ENCODE measurements around the gene PA2G4. TPM values are rescaled to one million over a fixed set of nuclear protein-coding genes. Genes with fewer than 3 reads are reported as not detected.

Gene PA2G4
- polyA plus RNA-seq, 2 of the 4 experiments (the other 2 are of a cell fraction), result 415 to 717 TPM

GRCh38 chr12:56151672-56152131 lies 47.3 kb downstream of the PA2G4 start:
- Histone ChIP-seq H3K27ac (peak overlapping the region; percentile 92 to 93), H3K9me3 (no peaks in the 10 kb centered on the region), H3K4me3 (peak overlapping the region; percentile 53), H3K4me1 (peaks cover 13% of the 10 kb centered on the region; the same call in 2 of the 3 replicates), H3K4me2 (peak overlapping the region; percentile 82)
- WGBS (ENCODE audit: missing lambda C conversion rate), result 3% methylated on average over 11 of the region's 12 CpGs
- FAIRE-seq (no peak), ATAC-seq (peak; percentile 87 to 90), DNase-seq (ENCODE audit: low read depth in 1 of 2, low spot score in 1 of 2) (peak; percentile 80 to 94)
- POLR2A ChIA-PET, result interaction anchor here (0.8 to 1.4 kb wide), 7 partner anchors 10 to 178 kb away, joined by 3 to 19 read pairs (median 4); partner anchors contain the start of genes ESYT1, PA2G4, RAB5B and SMARCC2
- no peak for TF ChIP-seq REST (IDR thresholded peaks at IDR 0.05)
- TF ChIP-seq FOSB (CRISPR knock-in tag; IDR thresholded peaks at IDR 0.05), result 0 out of 2 replicates have a peak, but pooled peaks have one; percentile 27
- peak; percentile 43; the same call in 1 of the 2 replicates for TF ChIP-seq MAX (IDR thresholded peaks at IDR 0.05)
- no peak for TF ChIP-seq TFCP2L1 (CRISPR knock-in tag; IDR thresholded peaks at IDR 0.05)
- TF ChIP-seq POLR2A (IDR thresholded peaks at IDR 0.05; ENCODE audit: low read length), result 0 out of 2 replicates have a peak, but pooled peaks have one; percentile 19
- CTCF ChIA-PET, result interaction anchor here (0.7 to 5.3 kb wide), 9 partner anchors 9 to 38 kb away, joined by 3 to 27 read pairs (median 5); partner anchors contain the start of genes ESYT1, SMARCC2 and ZC3H10

- H3K4me2 ChIP-seq, result peak within 1 kb of the TSS; percentile 82
- WGBS (ENCODE audit: missing lambda C conversion rate), result under 1% methylated on average over 35 of the region's 37 CpGs
- H3K27ac ChIP-seq, result peak within 1 kb of the TSS; percentile 92 to 93
- ATAC-seq, result peak; percentile 89 to 93
- no peak for FAIRE-seq
- H3K4me3 ChIP-seq, result peak within 1 kb of the TSS; percentile 53
- no peaks in the 10 kb centered on the region for H3K9me3 ChIP-seq
- H3K4me1 ChIP-seq, result peaks cover 19% of the 10 kb centered on the region; the same call in 2 of the 3 replicates
- CTCF ChIA-PET, result interaction anchor here (0.6 to 5.3 kb wide), 10 partner anchors 9 to 340 kb away, joined by 3 to 27 read pairs (median 5); partner anchors contain the start of genes ESYT1, SMARCC2 and ZC3H10
- POLR2A ChIA-PET, result interaction anchor here (0.8 to 1.4 kb wide), 7 partner anchors 9 to 178 kb away, joined by 3 to 19 read pairs (median 4); partner anchors contain the start of genes ESYT1, PA2G4, RAB5B and SMARCC2
- DNase-seq (ENCODE audit: low read depth in 1 of 2, low spot score in 1 of 2), result peak; percentile 94
- TF ChIP-seq MAFK (IDR thresholded peaks at IDR 0.05; ENCODE audit: partially characterized antibody) (no peak), GATA3 (IDR thresholded peaks at IDR 0.05; ENCODE audit: borderline replicate concordance) (no peak), PHF8 (IDR thresholded peaks at IDR 0.05; ENCODE audit: borderline replicate concordance, low read depth) (peak; percentile 78; the same call in 1 of the 2 replicates), FOSB (CRISPR knock-in tag; IDR thresholded peaks at IDR 0.05) (0 out of 2 replicates have a peak, but pooled peaks have one; percentile 4), RFX5 (IDR thresholded peaks at IDR 0.05) (no peak), CEBPB (IDR thresholded peaks at IDR 0.05) (no peak), POLR2AphosphoS2 (conservative IDR thresholded peaks at IDR 0.05; ENCODE audit: low read length) (no peak), MAX (IDR thresholded peaks at IDR 0.05) (peak; percentile 42), NR3C1 (IDR thresholded peaks at IDR 0.05) (no peak), HOXA7 (CRISPR knock-in tag; IDR thresholded peaks at IDR 0.05) (0 out of 2 replicates have a peak, but pooled peaks have one; percentile 28), JUN (IDR thresholded peaks at IDR 0.05) (peak; percentile 84 to 87), USF2 (IDR thresholded peaks at IDR 0.05) (no peak), RARB (CRISPR knock-in tag; IDR thresholded peaks at IDR 0.05) (no peak), JUNB (IDR thresholded peaks at IDR 0.05) (no peak), NPAS2 (CRISPR knock-in tag; IDR thresholded peaks at IDR 0.05; ENCODE audit: borderline replicate concordance) (no peak), HES2 (IDR thresholded peaks at IDR 0.05) (no peak), ESRRA (IDR thresholded peaks at IDR 0.05; ENCODE audit: borderline replicate concordance, low read length) (no peak), MAZ (IDR thresholded peaks at IDR 0.05; ENCODE audit: borderline replicate concordance, low read depth, low read length) (peak; percentile 75; the same call in 1 of the 2 replicates), EP300 (IDR thresholded peaks at IDR 0.05) (no peak), ZFP36 (IDR thresholded peaks at IDR 0.05; ENCODE audit: borderline replicate concordance, partially characterized antibody) (no peak), HOXB5 (CRISPR knock-in tag; IDR thresholded peaks at IDR 0.05) (no peak), CHD2 (IDR thresholded peaks at IDR 0.05; ENCODE audit: low read length, partially characterized antibody) (no peak), BCL3 (IDR thresholded peaks at IDR 0.05) (peak; percentile 67; the same call in 1 of the 3 replicates), BHLHE40 (IDR thresholded peaks at IDR 0.05; ENCODE audit: low read depth, low read length) (peak; percentile 58), MYC (IDR thresholded peaks at IDR 0.05; ENCODE audit: borderline replicate concordance, low read length) (0 out of 2 replicates have a peak, but pooled peaks have one; percentile 33), FOSL2 (IDR thresholded peaks at IDR 0.05) (peak; percentile 42; the same call in 1 of the 2 replicates), FOSL2 (CRISPR knock-in tag; IDR thresholded peaks at IDR 0.05) (peak; percentile 85), HOXB13 (CRISPR knock-in tag; IDR thresholded peaks at IDR 0.05; ENCODE audit: low read depth) (no peak)
These were observed 47.9 kb downstream of the PA2G4 start, which contains the start of gene MYL6B for GRCh38 chr12:56152132-56152755. TSS of gene MYL6B (plus strand) at chr12:56152587. CDS start at chr12:56153919, 1,332 bp downstream.
